GM10847 (cell line): ENCODE measurements around the gene LDB3.

Source experiments
- POLR2A ChIP-seq: IDR thresholded peaks from 2 replicates; pipeline ENCODE4 v1.6.1; 2011; ENCODE audit not compliant: insufficient read length; ENCODE audit errors: extremely low read depth

LDB3 gene

GRCh38 chr10:86700851-86701617 is 32.7 kb downstream of the LDB3 start:
- no peak for TF ChIP-seq POLR2A

- TF ChIP-seq POLR2A: no peak
These were observed 34.9 kb downstream of the LDB3 start for GRCh38 chr10:86703176-86703575.

GRCh38 chr10:86705139-86705538 is 36.8 kb downstream of the LDB3 start:
- no peak for TF ChIP-seq POLR2A

GRCh38 chr10:86705905-86706304 is 37.6 kb downstream of the LDB3 start:
- TF ChIP-seq POLR2A: no peak

- TF ChIP-seq POLR2A: no peak
These were observed 38.1 kb downstream of the LDB3 start for GRCh38 chr10:86706401-86706841.

GRCh38 chr10:86706977-86707376 is 38.7 kb downstream of the LDB3 start:
- no peak for TF ChIP-seq POLR2A

GRCh38 chr10:86707505-86707904 is 39.2 kb downstream of the LDB3 start:
- TF ChIP-seq POLR2A: no peak

GRCh38 chr10:86708068-86708782 is 39.9 kb downstream of the LDB3 start:
- TF ChIP-seq POLR2A: no peak

GRCh38 chr10:86708783-86709380 is 40.6 kb downstream of the LDB3 start:
- no peak for TF ChIP-seq POLR2A

- TF ChIP-seq POLR2A: no peak
These were observed 41.3 kb downstream of the LDB3 start for GRCh38 chr10:86709396-86710185.

- TF ChIP-seq POLR2A: peak; percentile 52
These were observed 42.7 kb downstream of the LDB3 start for GRCh38 chr10:86710987-86711512.

- TF ChIP-seq POLR2A: no peak
These were observed 43.4 kb downstream of the LDB3 start for GRCh38 chr10:86711513-86712316.

- no peak for TF ChIP-seq POLR2A
These were observed 44.0 kb downstream of the LDB3 start for GRCh38 chr10:86712317-86712707.

GRCh38 chr10:86715156-86715795 is 47.0 kb downstream of the LDB3 start:
- TF ChIP-seq POLR2A: no peak
